Heart right ventricle (tissue), 16 donors: Measurements from ENCODE around the gene ALOX12B. TPM values are rescaled to one million over a fixed set of nuclear protein-coding genes. Genes with fewer than 3 reads are reported as not detected.

ENCODE experiments used
- ATAC-seq, 8 donors: fragments of 200-7000 bp; cut with Tn5 transposase; one replicate each; pipeline ENCODE4 v1.9.1; 2020; ENCODE audit warnings: mild to moderate bottlenecking in 8 of 8, moderate library complexity in 8 of 8, moderate number of reproducible peaks in 1 of 8
- DNase-seq, 2 donors: peaks; one replicate each; pipeline ENCODE4 v3.0.0-alpha.2; 2020
- H3K27ac ChIP-seq, 10 donors: fragments of 200-600 bp; sonication (generic) in 2 of 10; one replicate each; pipeline versions ENCODE4 v1.5.0 to v1.8.0; 2020 to 2022; ENCODE audit warnings: mild to moderate bottlenecking in 3 of 10
- H3K27me3 ChIP-seq, 7 donors: fragments of 200-600 bp; one replicate each; pipeline ENCODE4 v1.8.0; 2021 to 2022; ENCODE audit warnings: mild to moderate bottlenecking in 2 of 7
- H3K36me3 ChIP-seq, 9 donors: fragments of 200-600 bp; sonication (generic) in 1 of 9; one replicate each; pipeline versions ENCODE4 v1.5.0 to v1.8.0; 2020 to 2022; ENCODE audit warnings: mild to moderate bottlenecking in 2 of 9
- H3K4me1 ChIP-seq, 9 donors: fragments of 200-600 bp; sonication (generic) in 1 of 9; one replicate each; pipeline versions ENCODE4 v1.5.0 to v1.8.0; 2020 to 2022; ENCODE audit warnings: mild to moderate bottlenecking in 4 of 9
- H3K4me3 ChIP-seq, 10 donors: fragments of 200-600 bp; sonication (generic) in 2 of 10; one replicate each; pipeline versions ENCODE4 v1.5.0 to v1.8.0; 2020 to 2022; ENCODE audit warnings: mild to moderate bottlenecking in 7 of 10, moderate library complexity in 2 of 10
- H3K9me3 ChIP-seq, 11 donors: fragments of 200-600 bp in 10 of 11; sonication (generic) in 2 of 11; one replicate each; pipeline versions ENCODE4 v1.5.0 to v1.8.0; 2013 to 2022; ENCODE audit warnings: mild to moderate bottlenecking in 2 of 11, control low read depth in 1 of 11, moderate library complexity in 1 of 11
- CTCF ChIP-seq, 9 donors: fragments of 200-600 bp; sonication (generic) in 2 of 9; IDR thresholded peaks; one replicate each; pipeline versions ENCODE4 v1.5.0 to v1.8.0; 2021 to 2022; ENCODE audit warnings: antibody characterized with exemption in 9 of 9, mild to moderate bottlenecking in 5 of 9, moderate library complexity in 1 of 9
- WGBS, 2 donors: extraction: QIAGEN DNeasy Blood & Tissue Kit; methylation state at CpG; one replicate each; pipeline ENCODE4 v1.1.7; 2013; ENCODE audit warnings: inconsistent platforms in 1 of 2; 5-methylcytosine and 5-hydroxymethylcytosine counted together
- intact Hi-C, 10 donors: fragments of 100-400 bp; cut with DNase I; formaldehyde crosslinking; loops; one replicate each; pipeline versions ENCODE4 v1.11.1 to v1.14.2; 2022
- polyA plus RNA-seq, 2 donors: library from polyadenylated mRNA; stranded (reverse); fragments of 200-250 nt; gene quantifications; one replicate each; pipeline ENCODE4 v1.2.3, GENCODE V29; 2013
- total RNA-seq, 10 donors: library from RNA; stranded (reverse); fragmentation: NEBNext Ultra II Directional in 3 of 10; extraction: Animal tissue kit (Norgen Biotek cat#: 25700) in 3 of 10; gene quantifications; one replicate each; pipeline versions ENCODE4 v1.2.1 to v1.2.4, GENCODE V29; 2021 to 2023
- donor health status: Arrhythmogenic right ventricular cardiomyopathy.
- donor health status: ischemic (EF 13 %, LVEDD 7.1; RV severe dilation, severe dysfunction).
- donor health status: healthy with polysubstance abuse.
- donor health status: DM: no; HTN: yes; CAD: no.
- donor health status: DM: no; HTN: no; CAD: no.
- donor health status: ischemic (EF 25% LVEDD 6.9; RV normal size, moderate dysfunction).
- donor health status: ischemic (EF 25% LVEDD 5.7; RV mildly dilated, moderate dysfunction).
- donor health status: healthy.
- donor health status: DM: yes; HTN: yes; CAD: no.
- donor health status: Ischemic cardiomyopathy.
- donor health status: ischemic (EF 35%, LVEDD 5.7; RV mildly dilated, moderate dysfunction).
- donor health status: nonischemic (EF 11% LVEDD 7.7; RV severe dilation, severe dysfunction).
- donor health status: DM: yes; HTN: yes; CAD: no.
- donor health status: PGD.
- donor health status: ischemic (EF 29% LVEDD 5.4; RV normal size, mild dysfunction).
- donor health status: nonischemic (EF 23%, LVEDD 6.1; RV moderate dilation, normal function).

Gene ALOX12B
- total and polyA plus RNA-seq, 12 donors: not detected

DNA sequence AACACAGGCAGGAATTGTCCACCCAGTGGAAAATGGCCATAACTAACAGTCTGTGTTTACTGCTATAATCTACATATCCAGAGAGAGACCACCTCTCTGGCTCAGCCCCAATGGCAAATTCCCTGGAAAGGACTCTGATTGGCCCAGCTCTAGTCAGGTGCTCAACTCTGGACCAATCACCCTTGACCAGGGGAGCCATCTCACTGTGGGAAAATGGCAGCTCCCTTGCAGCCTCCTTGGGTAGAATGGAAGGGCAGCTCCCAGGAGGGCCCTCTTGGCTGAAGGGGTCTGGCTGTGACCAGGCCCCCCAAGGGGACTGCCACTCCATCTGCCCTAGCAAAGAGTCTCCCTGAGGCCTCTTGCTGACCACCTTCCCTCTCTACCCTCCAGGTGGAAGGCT lies 45.5 kb downstream of the ALOX12B start:
- DNase-seq (no peak), ATAC-seq (no peak)
- Histone ChIP-seq H3K4me3 (no peak overlapping the region), H3K9me3 (no peaks in the 10 kb centered on the region), H3K4me1 (peaks cover 0 to 28% (median 4%) of the 10 kb centered on the region in 9 donors), H3K36me3 (no peaks in the 10 kb centered on the region), H3K27ac (no peak overlapping the region), H3K27me3 (peaks cover 0 to 45% (median 33%) of the 10 kb centered on the region in 7 donors)
- TF ChIP-seq CTCF (IDR thresholded peaks at IDR 0.05): no peak
- intact Hi-C loops: loop anchor here (2.0 to 10.0 kb wide), 10 partner anchors 127 to 307 kb away; partner anchors contain the start of gene RNF227 (in 1 of the 10)

DNA sequence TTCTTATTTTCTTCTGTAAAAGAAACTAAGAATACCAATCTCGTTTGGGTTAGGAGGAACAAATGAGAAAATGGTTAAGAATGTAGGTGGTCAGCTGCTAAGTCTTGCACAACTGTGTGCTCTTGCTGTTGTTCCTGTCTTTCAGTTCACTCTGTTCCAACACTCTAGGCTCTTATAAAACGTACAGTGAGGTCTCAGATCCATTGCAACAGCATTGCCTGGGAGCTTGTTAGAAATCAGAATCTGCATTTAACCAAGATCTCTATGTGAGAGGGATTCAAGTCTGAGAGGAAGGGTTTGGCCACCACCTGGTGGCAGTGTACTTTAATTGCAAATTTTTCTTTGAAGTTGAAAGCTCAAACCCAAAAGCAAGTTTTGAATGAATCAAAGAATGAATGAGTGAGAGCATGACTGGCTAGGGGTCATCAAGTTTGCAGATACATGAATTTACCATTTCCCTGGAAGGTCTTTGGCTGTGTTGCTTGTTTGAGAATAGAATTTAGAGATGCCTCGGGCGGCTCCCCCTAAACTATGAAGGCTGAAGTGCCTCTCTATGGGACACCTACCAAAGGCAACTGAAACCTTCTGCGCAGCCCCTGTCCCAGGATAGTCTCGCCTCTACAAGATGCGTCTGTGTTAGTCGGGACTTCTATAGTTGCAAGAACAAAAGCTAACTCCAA lies 46.1 kb downstream of the ALOX12B start:
- peaks cover 0 to 28% (median 4%) of the 10 kb centered on the region in 9 donors for H3K4me1 ChIP-seq
- no peaks in the 10 kb centered on the region for H3K36me3 ChIP-seq
- 61 to 62% methylated on average over 8 of the region's 8 CpGs for WGBS, 2 donors
- H3K27me3 ChIP-seq: peaks cover 0 to 44% (median 34%) of the 10 kb centered on the region in 7 donors
- ATAC-seq (peak in 7 of 8 donors; percentile 30 to 88 (median 66)), DNase-seq (no peak)
- intact Hi-C loops: loop anchor here (2.0 to 10.0 kb wide), 10 partner anchors 127 to 307 kb away; partner anchors contain the start of gene RNF227 (in 1 of the 10)
- no peaks in the 10 kb centered on the region for H3K9me3 ChIP-seq
- peak; percentile 29 to 71 (median 66) for TF ChIP-seq CTCF (IDR thresholded peaks at IDR 0.05)
- no peak overlapping the region for H3K4me3 ChIP-seq
- peak overlapping the region in 1 of 10 donors; percentile 51 for H3K27ac ChIP-seq

DNA sequence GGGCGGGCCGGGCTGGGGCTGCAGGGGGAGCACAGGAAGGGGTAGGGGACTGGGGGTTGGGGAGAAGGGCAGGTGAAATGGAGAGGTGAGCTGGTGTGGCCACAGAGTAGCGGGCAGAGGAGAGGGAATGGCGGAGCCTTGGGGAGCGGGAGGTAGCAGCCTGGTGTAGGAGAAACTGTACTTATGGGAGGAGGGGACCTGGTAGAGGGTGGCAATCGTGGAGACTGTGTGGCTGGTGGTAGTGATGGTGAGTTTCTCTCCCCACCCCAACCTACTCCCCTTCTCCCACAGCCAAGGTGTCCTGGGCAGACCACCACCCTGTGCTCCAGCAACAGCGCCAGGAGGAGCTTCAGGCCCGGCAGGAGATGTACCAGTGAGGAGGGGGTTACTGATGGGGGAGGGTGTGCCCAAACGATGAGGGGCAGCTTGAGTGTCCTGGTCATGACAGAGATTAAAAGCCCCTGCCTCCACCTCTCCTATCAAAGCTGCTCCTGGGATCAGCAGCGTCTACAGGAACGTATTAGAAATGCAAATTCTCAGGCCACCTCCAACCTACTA lies 47.8 kb downstream of the ALOX12B start:
- ATAC-seq: no peak
- 53 to 63% methylated on average over 11 of the region's 11 CpGs for WGBS, 2 donors
- intact Hi-C loops: loop anchor here (2.0 to 10.0 kb wide), 10 partner anchors 125 to 305 kb away; partner anchors contain the start of gene RNF227 (in 1 of the 10)
- H3K4me3 ChIP-seq: peak overlapping the region in 1 of 10 donors; percentile 37
- TF ChIP-seq CTCF (IDR thresholded peaks at IDR 0.05): no peak
- no peak overlapping the region for H3K27ac ChIP-seq
- DNase-seq: no peak
- peaks cover 0 to 43% (median 33%) of the 10 kb centered on the region in 7 donors for H3K27me3 ChIP-seq
- peaks cover 0 to 28% (median 4%) of the 10 kb centered on the region in 9 donors for H3K4me1 ChIP-seq
- no peaks in the 10 kb centered on the region for H3K9me3 ChIP-seq
- no peaks in the 10 kb centered on the region for H3K36me3 ChIP-seq

DNA sequence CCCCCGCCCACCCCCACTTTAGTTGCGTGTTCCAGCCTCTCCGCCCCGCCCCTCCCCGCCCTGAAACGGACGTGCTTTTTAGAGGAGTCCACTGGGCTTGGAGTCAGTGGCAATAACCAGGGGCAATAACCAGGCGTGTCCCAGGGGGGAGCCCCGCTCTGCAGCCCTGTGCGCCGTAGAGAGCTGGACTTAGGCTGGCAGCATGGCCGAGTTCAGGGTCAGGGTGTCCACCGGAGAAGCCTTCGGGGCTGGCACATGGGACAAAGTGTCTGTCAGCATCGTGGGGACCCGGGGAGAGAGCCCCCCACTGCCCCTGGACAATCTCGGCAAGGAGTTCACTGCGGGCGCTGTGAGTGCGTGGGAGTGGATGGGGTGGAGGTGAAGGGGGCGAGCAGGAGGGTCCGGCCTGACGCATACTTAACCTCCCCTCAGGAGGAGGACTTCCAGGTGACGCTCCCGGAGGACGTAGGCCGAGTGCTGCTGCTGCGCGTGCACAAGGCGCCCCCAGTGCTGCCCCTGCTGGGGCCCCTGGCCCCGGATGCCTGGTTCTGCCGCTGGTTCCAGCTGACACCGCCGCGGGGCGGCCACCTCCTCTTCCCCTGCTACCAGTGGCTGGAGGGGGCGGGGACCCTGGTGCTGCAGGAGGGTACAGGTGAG lies 48.4 kb downstream of the ALOX12B start, which contains the start of gene ALOX15B:
ALOX15B (plus strand) TSS at position 106 of the 657 bp plus-strand sequence; CDS start at position 203, 97 bp downstream.
- peaks cover 0 to 28% (median 4%) of the 10 kb centered on the region in 9 donors for H3K4me1 ChIP-seq
- H3K36me3 ChIP-seq: no peaks in the 10 kb centered on the region
- no peak for TF ChIP-seq CTCF (IDR thresholded peaks at IDR 0.05)
- H3K27ac ChIP-seq: peak within 1 kb of the TSS in 1 of 10 donors; percentile 36
- DNase-seq (no peak), ATAC-seq (peak in 1 of 8 donors; percentile 54)
- WGBS, 2 donors: 16 to 20% methylated on average over 29 to 37 of the region's 37 CpGs
- no peaks in the 10 kb centered on the region for H3K9me3 ChIP-seq
- intact Hi-C loops: no loop called here
- peak within 1 kb of the TSS in 1 of 10 donors; percentile 37 for H3K4me3 ChIP-seq
- peaks cover 0 to 43% (median 34%) of the 10 kb centered on the region in 7 donors for H3K27me3 ChIP-seq
